H54 (cell line): ENCODE results near the gene PROM2.

Experiments used
- DNase-seq: peaks from one replicate; pipeline ENCODE4 v3.0.0; 2011; ENCODE audit warnings: low spot score, mixed read lengths; ENCODE audit not compliant: insufficient read length
- FAIRE-seq: peaks from 3 replicates; lab custom pipeline; 2011; peaks lifted over from hg19 to GRCh38; lab: Jason Lieb, UNC
- POLR2A ChIP-seq: IDR thresholded peaks from 2 replicates; pipeline ENCODE4 v1.6.1; 2011; ENCODE audit warnings: low read depth, mild to moderate bottlenecking, low read length

The PROM2 gene

DNA sequence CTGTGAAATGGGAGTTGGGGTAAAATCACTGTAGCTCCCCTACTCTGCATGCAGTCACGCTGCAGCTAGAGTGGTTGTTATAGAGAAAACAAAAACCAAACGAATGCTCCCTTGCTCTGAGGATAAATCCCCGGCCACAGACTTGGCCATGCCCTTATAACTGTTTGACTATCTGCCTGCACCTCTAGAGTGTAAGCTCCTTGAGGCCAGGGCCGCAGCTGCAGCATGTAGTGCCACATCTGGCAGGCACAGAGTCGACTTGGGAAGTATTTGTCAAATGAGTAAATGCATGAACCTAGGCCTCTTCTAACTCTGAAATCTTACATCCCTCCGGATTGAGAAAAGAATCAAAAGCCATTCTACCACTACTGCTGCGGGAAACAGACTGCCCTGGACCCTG, 58.8 kb downstream of the PROM2 start:
- DNase-seq (no peak), FAIRE-seq (no peak)

GRCh38 chr2:95333888-95334338, 59.7 kb downstream of the PROM2 start:
- DNase-seq = peak; percentile 65
- FAIRE-seq = peak; percentile 97
- TF ChIP-seq POLR2A = no peak

More for the DNA sequence above, 58.8 kb downstream of the PROM2 start:
- TF ChIP-seq POLR2A = no peak

DNA sequence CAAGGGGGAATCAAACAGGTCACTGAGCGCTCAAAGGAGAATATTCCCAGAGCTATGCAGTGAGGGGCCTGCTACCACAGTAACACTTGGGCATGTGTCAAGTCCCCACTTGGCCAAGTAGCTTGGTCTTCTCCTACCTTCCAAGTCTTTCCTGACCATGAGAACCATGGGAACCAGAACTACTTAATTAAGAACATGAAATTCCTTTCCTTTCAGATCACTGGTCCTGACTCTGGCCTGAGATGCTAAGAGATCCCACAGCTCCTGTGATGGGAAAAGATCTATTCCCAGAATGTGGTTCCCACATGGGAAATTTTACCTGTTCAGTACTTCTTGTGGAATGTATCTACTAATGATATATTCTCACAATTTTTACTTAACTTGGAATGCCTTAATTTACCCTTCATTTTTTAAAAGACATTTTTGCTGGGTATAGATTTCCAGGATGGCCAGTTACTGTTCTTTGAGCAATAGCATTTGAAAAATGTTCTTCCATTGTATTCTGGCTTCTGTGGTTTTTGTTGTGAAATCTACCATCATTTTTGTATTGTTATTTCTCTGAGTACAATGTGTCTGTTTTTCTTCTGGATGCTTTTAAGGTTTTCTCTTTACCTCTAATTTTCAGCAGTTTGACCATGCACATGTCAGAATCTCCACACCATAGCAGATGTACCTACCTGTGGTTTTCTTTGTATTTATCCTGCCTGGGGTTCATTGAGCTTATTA, 60.8 kb downstream of the PROM2 start:
- FAIRE-seq (no peak), DNase-seq (no peak)
- TF ChIP-seq POLR2A = no peak

DNA sequence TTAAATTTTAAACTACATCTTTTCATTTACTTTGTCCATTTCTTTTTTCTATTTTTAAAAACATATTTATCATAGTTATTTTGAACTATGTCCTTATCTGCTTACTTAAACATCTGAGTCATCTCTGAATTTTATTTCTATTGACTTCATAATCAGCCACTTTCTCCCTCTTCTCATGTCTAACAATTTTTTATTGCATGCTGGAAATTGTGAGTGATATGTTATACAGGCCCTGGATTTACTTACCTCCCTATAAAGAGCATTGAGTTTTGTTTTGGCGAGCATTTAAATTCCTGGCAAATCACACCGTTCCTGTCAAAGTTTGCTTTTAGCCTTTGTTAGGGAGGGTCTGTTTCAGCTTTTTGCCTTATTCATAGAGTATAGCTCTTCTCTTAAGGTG, 62.2 kb downstream of the PROM2 start:
- no peak for FAIRE-seq
- no peak for DNase-seq
- TF ChIP-seq POLR2A = no peak

- DNase-seq (no peak), FAIRE-seq (no peak)
- TF ChIP-seq POLR2A = no peak
Observed at GRCh38 chr2:95337829-95338228, 63.6 kb downstream of the PROM2 start.
